CD4-positive, alpha-beta T cell treated with Interleukin-4 for 4 hours (primary cell): ENCODE data around the gene KAT6B.

ENCODE experiments used
- DNase-seq: peaks from one replicate; pipeline ENCODE4 v3.0.0-alpha.2; 2020

Gene KAT6B

GRCh38 chr10:74957285-74957961 is 131.0 kb downstream of the KAT6B start:
- DNase-seq, result no peak

- DNase-seq, result no peak
Observed at GRCh38 chr10:74958316-74958715, 131.9 kb downstream of the KAT6B start.

GRCh38 chr10:74960670-74961069 is 134.3 kb downstream of the KAT6B start:
- DNase-seq, result no peak

GRCh38 chr10:74962517-74962916 is 136.1 kb downstream of the KAT6B start:
- DNase-seq, result no peak

DNA sequence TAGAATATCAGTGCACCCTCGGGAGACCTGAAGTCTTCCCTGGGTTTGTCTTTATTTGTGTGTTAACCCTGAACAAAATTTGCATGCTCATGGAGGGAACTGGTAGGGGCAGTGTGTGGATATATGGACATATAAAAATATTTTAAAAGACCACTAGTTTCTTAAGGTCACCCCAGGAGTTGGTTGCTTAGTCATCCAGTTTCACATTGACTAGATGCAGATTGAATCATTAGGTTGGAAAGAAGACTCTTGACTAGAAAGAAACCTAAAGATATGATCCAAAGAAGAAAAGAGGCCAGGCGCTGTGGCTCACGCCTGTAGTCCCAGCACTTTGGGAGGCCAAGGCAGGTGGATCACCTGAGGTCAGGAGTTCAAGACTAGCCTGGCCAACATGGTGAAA is 137.1 kb downstream of the KAT6B start:
- DNase-seq, result no peak

DNA sequence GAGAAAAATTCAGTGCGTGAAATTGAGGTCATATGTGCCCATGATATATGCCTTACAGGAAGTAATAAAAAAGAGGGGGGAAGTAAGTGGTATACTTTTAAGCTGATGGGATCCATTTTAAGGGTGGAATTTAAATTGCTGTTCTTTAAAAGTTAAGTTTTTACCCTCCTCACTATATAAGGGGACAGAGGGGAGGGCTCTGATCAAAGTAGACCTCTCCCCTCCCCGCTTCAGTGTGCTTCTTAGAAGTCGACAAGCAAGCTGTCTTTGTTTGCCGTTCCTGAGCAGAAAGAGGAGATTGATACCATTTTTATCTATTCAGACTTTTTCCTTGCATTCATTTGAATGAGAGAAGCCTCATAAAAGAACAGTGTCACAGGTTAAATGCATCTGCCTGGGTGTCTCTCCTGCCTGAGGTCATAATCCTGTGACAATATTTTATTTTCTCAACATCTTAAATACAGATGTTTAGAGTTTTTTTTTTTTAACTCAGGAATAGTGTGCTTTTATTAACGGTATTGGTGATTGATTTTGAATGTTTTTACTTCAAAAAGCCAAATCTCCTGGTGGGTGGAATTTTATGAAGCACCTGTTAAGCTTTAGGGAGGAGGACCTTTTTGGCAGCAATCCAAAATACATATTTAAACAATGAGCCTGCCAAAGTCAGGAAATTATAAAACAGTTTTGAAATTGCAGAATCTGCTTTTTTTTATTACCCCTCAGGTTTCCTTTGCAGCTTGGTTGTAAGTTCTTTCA is 141.7 kb downstream of the KAT6B start:
- DNase-seq, result no peak

DNA sequence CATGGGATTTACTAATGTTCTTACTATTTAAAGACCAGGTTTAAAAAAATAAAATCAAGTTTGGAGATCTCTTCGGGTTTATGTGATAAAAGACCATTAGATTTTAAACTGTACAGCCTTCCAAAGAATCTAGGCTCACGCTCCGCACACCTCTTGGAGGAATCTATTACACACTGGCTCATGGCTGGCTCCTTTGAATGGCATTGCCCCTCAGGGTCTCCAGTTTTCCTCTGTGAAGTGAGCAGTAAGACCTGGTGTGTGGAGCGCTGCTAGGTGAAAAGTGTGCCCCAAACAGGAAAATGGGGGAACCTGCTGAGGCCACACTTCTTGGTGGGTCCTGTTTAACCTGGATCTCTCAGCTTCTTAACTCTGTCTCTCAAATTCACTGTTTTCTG is 142.3 kb downstream of the KAT6B start:
- no peak for DNase-seq

DNA sequence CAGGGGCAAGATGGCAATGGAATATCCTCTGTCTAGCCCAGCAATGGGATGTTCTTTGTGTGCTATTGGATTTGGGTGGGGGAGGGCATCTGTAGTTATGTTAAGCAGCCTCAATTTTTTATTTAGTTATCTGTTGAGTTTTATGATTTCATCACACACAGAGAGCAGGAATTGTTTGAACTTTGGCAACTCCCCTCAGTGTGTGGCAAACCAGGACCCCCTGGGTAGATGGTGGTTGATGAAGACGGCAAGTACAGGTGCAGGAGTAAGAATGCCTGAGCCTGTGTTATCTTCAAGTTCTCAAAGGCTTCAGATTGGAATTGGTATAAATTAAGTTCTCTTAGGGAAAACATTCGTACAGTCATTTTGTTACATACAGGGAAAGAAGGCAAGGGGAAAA is 142.7 kb downstream of the KAT6B start:
- no peak for DNase-seq

- DNase-seq, result no peak
Observed at GRCh38 chr10:74969530-74969929, 143.1 kb downstream of the KAT6B start.

- no peak for DNase-seq
Observed at GRCh38 chr10:74973741-74974392, 147.5 kb downstream of the KAT6B start.

- DNase-seq, result no peak
Observed at GRCh38 chr10:74975758-74976157, 149.4 kb downstream of the KAT6B start.

GRCh38 chr10:74976565-74976964 is 150.2 kb downstream of the KAT6B start:
- no peak for DNase-seq

GRCh38 chr10:74977072-74977471 is 150.7 kb downstream of the KAT6B start:
- DNase-seq, result no peak

- peak; percentile 68 for DNase-seq
Observed at GRCh38 chr10:74977913-74978847, 151.8 kb downstream of the KAT6B start.

GRCh38 chr10:74981831-74982633 is 155.6 kb downstream of the KAT6B start:
- no peak for DNase-seq

DNA sequence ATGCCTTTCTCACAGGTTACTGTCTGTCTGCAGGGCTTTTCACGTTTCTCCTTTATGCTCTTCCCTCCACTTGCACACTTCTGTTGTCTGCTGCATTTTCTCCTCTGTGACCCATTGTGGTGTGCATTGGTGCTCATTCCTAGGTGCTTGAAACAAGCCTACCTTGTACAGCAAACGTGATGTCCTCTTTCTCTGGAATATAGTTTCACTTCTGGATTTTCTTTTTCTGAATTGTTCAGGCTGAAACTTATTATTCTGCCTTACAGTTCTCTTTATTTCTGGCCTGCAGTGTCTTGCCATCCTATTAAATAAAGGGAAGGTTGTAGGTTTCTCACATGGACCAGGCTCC is 156.2 kb downstream of the KAT6B start:
- DNase-seq, result no peak

GRCh38 chr10:74983383-74983782 is 157.0 kb downstream of the KAT6B start:
- DNase-seq, result no peak

GRCh38 chr10:74987339-74988053 is 161.1 kb downstream of the KAT6B start:
- DNase-seq, result no peak

DNA sequence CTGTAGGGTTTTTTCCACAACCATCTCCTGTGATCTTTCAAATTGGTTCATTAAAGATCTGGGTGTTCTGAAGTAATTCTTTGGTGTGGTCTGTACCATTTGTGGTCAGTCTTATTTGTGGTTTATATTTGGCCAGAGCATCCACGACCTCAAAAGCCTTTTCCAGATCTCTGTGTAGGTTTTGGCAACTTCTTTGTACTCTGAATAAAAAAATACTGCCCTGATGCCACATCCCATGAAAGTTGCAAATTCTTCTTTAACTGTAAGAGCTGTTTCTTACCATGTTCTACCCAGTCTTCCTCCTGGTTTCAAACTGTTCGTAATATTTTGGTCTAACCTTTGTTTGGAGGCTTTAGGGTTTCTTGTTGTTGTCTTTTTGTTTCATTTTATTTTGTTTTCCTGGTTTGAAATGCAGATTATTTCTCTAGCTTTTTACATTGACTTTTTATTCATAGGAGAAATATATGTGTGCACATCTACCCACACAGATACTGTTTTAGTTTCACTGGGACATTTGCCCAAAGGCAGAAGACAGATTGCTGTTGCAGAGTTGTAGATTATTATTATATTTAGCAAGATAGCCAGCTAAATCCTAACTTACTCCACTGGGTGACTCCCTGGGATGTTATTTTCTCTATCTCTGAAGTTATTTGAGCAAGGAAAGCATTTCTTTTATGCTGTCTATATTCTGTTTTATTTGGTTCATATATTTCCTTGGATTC is 161.8 kb downstream of the KAT6B start:
- DNase-seq, result no peak

DNA sequence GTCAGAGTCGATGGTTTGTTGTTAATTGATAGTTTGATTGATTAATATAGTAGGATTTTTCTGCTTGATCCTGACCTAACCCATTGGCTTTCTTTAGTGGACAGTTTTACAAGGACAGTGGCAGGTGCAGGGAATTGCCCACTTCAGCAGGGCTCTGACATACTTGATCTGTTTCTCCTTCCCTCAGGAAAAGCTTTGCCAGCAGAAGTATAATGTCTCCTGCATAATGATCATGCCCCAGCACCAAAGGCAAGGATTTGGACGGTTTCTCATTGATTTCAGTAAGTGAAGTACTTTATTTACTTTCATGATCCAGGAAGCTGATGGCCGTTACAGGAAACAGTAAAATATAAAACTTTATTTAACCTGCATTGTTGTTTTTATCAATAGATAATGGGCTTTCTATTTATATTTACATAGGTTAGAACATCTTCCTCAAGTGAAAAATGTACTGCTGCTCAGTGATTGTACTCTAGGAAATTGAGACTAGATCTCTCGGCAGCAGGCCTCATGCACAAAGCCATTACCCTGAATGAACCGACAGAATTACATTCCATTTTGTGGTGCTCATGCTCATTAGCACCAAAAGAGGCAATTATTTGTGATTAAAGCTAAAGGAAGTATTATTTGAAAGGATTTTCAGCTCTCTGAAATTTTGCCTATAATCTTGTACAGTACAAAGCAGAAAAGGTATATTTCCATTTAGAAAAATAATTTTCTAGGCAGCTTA is 162.6 kb downstream of the KAT6B start:
- DNase-seq, result no peak
